Caco-2 (cell line): ENCODE data around the gene RASL10B. TPM values are rescaled to one million over a fixed set of nuclear protein-coding genes. Genes with fewer than 3 reads are reported as not detected.

Experiments used
- BruUV-seq: library from RNA; stranded (reverse); fragments of 400-500 nt; replicated peaks from 2 replicates; lab custom pipeline; 2021; lab: Mats Ljungman, UMichigan
- CTCF ChIA-PET: fragments of 300-600 bp; sonication (Branson Sonifier 250); formaldehyde crosslinking; loops from one replicate; lab custom pipeline; 2022; ENCODE audit warnings: antibody characterized with exemption; lab: Charles Lee
- POLR2A ChIA-PET: fragments of 300-600 bp; sonication (Branson Sonifier 250); formaldehyde crosslinking; loops from one replicate; lab custom pipeline; 2022; ENCODE audit warnings: antibody characterized with exemption; lab: Charles Lee
- DNase-seq, 2 experiments: peaks; one replicate each; pipeline versions ENCODE4 v3.0.0 to v3.0.0-alpha.2; 2020 to 2022
- H3K27me3 ChIP-seq: replicated peaks from 2 replicates; pipeline ENCODE4 v1.6.0; 2011; ENCODE audit warnings: low read length; ENCODE audit not compliant: control insufficient read depth, insufficient read depth
- H3K36me3 ChIP-seq: 2 replicates; pipeline ENCODE4 v1.5.1; 2011; ENCODE audit warnings: low read length; ENCODE audit not compliant: control insufficient read depth, insufficient read depth
- H3K4me1 ChIP-seq: fragments of 250-450 bp; sonication (Bioruptor Pico); 2 replicates; pipeline ENCODE4 v1.5.1; 2020; ENCODE audit warnings: mild to moderate bottlenecking
- H3K4me3 ChIP-seq: 2 replicates; pipeline ENCODE4 v1.5.1; 2011; ENCODE audit warnings: low read depth, mild to moderate bottlenecking, control low read depth, low read length
- H3K9me3 ChIP-seq: fragments of 250-450 bp; sonication (Bioruptor Pico); 2 replicates; pipeline ENCODE4 v1.5.1; 2020; ENCODE audit warnings: mild to moderate bottlenecking, moderate library complexity
- H3K27ac Mint-ChIP-seq: one replicate; pipeline ENCODE4 v1.8.0; 2022; ENCODE audit warnings: mixed read lengths; ENCODE audit not compliant: unreplicated experiment
- H3K27me3 Mint-ChIP-seq: one replicate; pipeline ENCODE4 v1.8.0; 2022; ENCODE audit warnings: mixed read lengths; ENCODE audit not compliant: insufficient read depth, unreplicated experiment
- H3K36me3 Mint-ChIP-seq: one replicate; pipeline ENCODE4 v1.8.0; 2022; ENCODE audit warnings: mild to moderate bottlenecking, mixed read lengths; ENCODE audit not compliant: insufficient read depth, unreplicated experiment
- H3K4me1 Mint-ChIP-seq: one replicate; pipeline ENCODE4 v1.8.0; 2022; ENCODE audit warnings: low read depth, mixed read lengths; ENCODE audit not compliant: unreplicated experiment
- H3K4me3 Mint-ChIP-seq: one replicate; pipeline ENCODE4 v1.8.0; 2022; ENCODE audit warnings: mild to moderate bottlenecking, moderate library complexity, mixed read lengths; ENCODE audit not compliant: unreplicated experiment
- H3K9me3 Mint-ChIP-seq: one replicate; pipeline ENCODE4 v1.8.0; 2022; ENCODE audit warnings: mixed read lengths; ENCODE audit not compliant: unreplicated experiment
- intact Hi-C: fragments of 100-400 bp; cut with micrococcal nuclease; formaldehyde crosslinking; loops from one replicate; pipeline ENCODE4 v1.10.0; 2022; ENCODE audit not compliant: unreplicated experiment
- total RNA-seq: library from RNA; stranded (reverse); gene quantifications from 2 replicates; pipeline ENCODE4 v1.2.3, GENCODE V29; 2022
- TF ChIP-seq, protein P1 (sequence below), 2 experiments: fragments of 200-600 bp in 1 of 2; IDR thresholded peaks; 1 replicate in 1 of 2; 2 replicates in 1 of 2; pipeline versions ENCODE4 v1.5.1 to v1.8.0; 2011 to 2022; ENCODE audit warnings: antibody characterized with exemption in 1 of 2, control low read depth in 1 of 2, inconsistent platforms in 1 of 2, low read depth in 1 of 2, low read length in 1 of 2, mild to moderate bottlenecking in 1 of 2, moderate library complexity in 1 of 2; ENCODE audit not compliant: insufficient read depth in 1 of 2, severe bottlenecking in 1 of 2, unreplicated experiment in 1 of 2

The RASL10B gene
- total RNA-seq, 1 experiment from 2014 or later, result 13.3 TPM

DNA sequence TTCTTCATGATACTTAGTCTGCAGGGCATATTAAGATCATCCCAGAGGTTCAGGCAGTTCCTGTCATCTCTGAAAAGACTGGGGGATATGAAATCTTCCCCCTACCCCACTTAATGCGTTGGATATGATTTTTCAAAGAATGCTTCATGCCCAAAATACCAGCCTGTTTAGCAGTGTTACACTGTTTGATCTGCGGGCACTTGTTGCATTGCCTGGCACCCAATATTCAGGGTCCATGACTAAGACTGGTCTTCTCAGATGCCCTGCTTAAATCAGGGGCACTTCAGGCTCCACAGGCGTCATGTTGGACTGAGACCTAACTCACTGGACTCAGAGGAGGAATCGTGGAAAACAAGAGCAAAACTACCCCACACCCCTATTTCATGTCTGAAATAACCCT lies 6.4 kb upstream of the RASL10B start:
- TF ChIP-seq, protein P1, sequence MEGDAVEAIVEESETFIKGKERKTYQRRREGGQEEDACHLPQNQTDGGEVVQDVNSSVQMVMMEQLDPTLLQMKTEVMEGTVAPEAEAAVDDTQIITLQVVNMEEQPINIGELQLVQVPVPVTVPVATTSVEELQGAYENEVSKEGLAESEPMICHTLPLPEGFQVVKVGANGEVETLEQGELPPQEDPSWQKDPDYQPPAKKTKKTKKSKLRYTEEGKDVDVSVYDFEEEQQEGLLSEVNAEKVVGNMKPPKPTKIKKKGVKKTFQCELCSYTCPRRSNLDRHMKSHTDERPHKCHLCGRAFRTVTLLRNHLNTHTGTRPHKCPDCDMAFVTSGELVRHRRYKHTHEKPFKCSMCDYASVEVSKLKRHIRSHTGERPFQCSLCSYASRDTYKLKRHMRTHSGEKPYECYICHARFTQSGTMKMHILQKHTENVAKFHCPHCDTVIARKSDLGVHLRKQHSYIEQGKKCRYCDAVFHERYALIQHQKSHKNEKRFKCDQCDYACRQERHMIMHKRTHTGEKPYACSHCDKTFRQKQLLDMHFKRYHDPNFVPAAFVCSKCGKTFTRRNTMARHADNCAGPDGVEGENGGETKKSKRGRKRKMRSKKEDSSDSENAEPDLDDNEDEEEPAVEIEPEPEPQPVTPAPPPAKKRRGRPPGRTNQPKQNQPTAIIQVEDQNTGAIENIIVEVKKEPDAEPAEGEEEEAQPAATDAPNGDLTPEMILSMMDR (IDR thresholded peaks at IDR 0.05; ENCODE audit: insufficient read depth in 1 of 2, low read depth in 1 of 2, low read length in 1 of 2, severe bottlenecking in 1 of 2, unreplicated experiment in 1 of 2), result no peak
- no peaks in the 10 kb centered on the region for H3K9me3 ChIP-seq
- DNase-seq, result no peak
- no peaks in the 10 kb centered on the region for H3K27me3 Mint-ChIP-seq
- H3K27me3 ChIP-seq, result no peaks in the 10 kb centered on the region
- no peaks in the 10 kb centered on the region for H3K4me1 ChIP-seq
- ChIA-PET CTCF (no interaction called here), POLR2A (no interaction called here)
- no peak overlapping the region for H3K27ac Mint-ChIP-seq
- H3K4me3 ChIP-seq, result no peak overlapping the region
- H3K9me3 Mint-ChIP-seq, result no peaks in the 10 kb centered on the region
- BruUV-seq, result no TSS peak
- H3K36me3 ChIP-seq, result peaks cover 2% of the 10 kb centered on the region; the same call in 1 of the 2 replicates
- peaks cover 5% of the 10 kb centered on the region for H3K4me1 Mint-ChIP-seq
- no peak overlapping the region for H3K4me3 Mint-ChIP-seq
- H3K36me3 Mint-ChIP-seq, result peaks cover 50% of the 10 kb centered on the region
- intact Hi-C loops, result no loop called here

DNA sequence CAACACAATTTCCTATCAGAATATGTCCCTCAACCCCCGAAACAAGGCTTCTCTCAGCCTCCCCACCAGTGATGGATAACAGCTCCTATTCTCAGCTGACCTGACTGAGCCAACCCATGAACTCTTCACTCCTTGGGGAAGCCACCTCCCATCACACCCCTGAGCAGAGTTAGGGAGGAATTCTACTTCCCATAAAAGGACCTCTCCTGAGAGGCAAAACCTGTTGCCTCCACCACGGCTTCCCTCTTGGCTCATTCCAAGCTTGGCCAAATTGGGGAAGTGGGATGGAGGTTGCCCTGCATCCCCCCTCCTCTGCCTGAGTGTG lies 5.7 kb upstream of the RASL10B start:
- no TSS peak for BruUV-seq
- CTCF ChIA-PET, result interaction anchor here (1.0 kb wide), 1 partner anchor 112 kb away, joined by 3 read pairs; no protein-coding TSS in a partner anchor
- peaks cover 1% of the 10 kb centered on the region; the same call in 1 of the 2 replicates for H3K36me3 ChIP-seq

GRCh38 chr17:35726127-35726952 lies 5.1 kb upstream of the RASL10B start:
- no peaks in the 10 kb centered on the region; the same call in 1 of the 2 replicates for H3K36me3 ChIP-seq
- Mint-ChIP-seq H3K4me3 (no peak overlapping the region), H3K27ac (no peak overlapping the region), H3K9me3 (no peaks in the 10 kb centered on the region), H3K27me3 (no peaks in the 10 kb centered on the region), H3K36me3 (peaks cover 45% of the 10 kb centered on the region), H3K4me1 (peaks cover 14% of the 10 kb centered on the region)
- BruUV-seq, result no TSS peak
- no peaks in the 10 kb centered on the region for H3K27me3 ChIP-seq
- CTCF ChIA-PET, result interaction anchor here (1.0 to 1.2 kb wide), 3 partner anchors 21 to 113 kb away, joined by 3 to 5 read pairs (median 5); no protein-coding TSS in a partner anchor
- H3K4me3 ChIP-seq, result no peak overlapping the region
- TF ChIP-seq, protein P1 (IDR thresholded peaks at IDR 0.05; ENCODE audit: insufficient read depth in 1 of 2, low read depth in 1 of 2, low read length in 1 of 2, severe bottlenecking in 1 of 2, unreplicated experiment in 1 of 2), result no peak
- no peaks in the 10 kb centered on the region for H3K9me3 ChIP-seq
- peaks cover 7% of the 10 kb centered on the region for H3K4me1 ChIP-seq
- POLR2A ChIA-PET, result no interaction called here
- DNase-seq, result peak; percentile 42 to 65
- intact Hi-C loops, result no loop called here

More for the DNA sequence above, 5.7 kb upstream of the RASL10B start:
- POLR2A ChIA-PET, result no interaction called here
- Mint-ChIP-seq H3K4me1 (peaks cover 9% of the 10 kb centered on the region), H3K4me3 (no peak overlapping the region), H3K27ac (no peak overlapping the region), H3K9me3 (no peaks in the 10 kb centered on the region), H3K27me3 (no peaks in the 10 kb centered on the region), H3K36me3 (peaks cover 50% of the 10 kb centered on the region)
- Histone ChIP-seq H3K27me3 (no peaks in the 10 kb centered on the region), H3K4me1 (peaks cover under 1% of the 10 kb centered on the region; the same call in 1 of the 2 replicates), H3K9me3 (no peaks in the 10 kb centered on the region), H3K4me3 (no peak overlapping the region)
- TF ChIP-seq, protein P1 (IDR thresholded peaks at IDR 0.05; ENCODE audit: insufficient read depth in 1 of 2, low read depth in 1 of 2, low read length in 1 of 2, severe bottlenecking in 1 of 2, unreplicated experiment in 1 of 2), result no peak
- no peak for DNase-seq
- intact Hi-C loops, result no loop called here
